Measurements from ENCODE around the gene DAB2IP. TPM values are rescaled to one million over a fixed set of nuclear protein-coding genes. Genes with fewer than 3 reads are reported as not detected.

DAB2IP gene
- total and polyA plus RNA-seq, 4 donors = 19.4 to 75.0 (median 28.7) TPM

GRCh38 chr9:121773954-121774714, 122.7 kb downstream of the DAB2IP start:
- peaks cover 15 to 67% (median 58%) of the 10 kb centered on the region in 4 donors for H3K36me3 ChIP-seq (ENCODE audit: control insufficient read depth in 4 of 4, insufficient read depth in 4 of 4, low read length in 4 of 4)
- DNase-seq (no peak), ATAC-seq (ENCODE audit: insufficient read depth, low FRiP score) (no peak)
- peaks cover 0 to 5% (median 0%) of the 10 kb centered on the region in 5 donors for H3K4me1 ChIP-seq (ENCODE audit: control insufficient read depth in 5 of 5, insufficient read depth in 5 of 5, low read length in 5 of 5)
- 94% methylated on average over 19 of the region's 19 CpGs for WGBS, 2 donors
- peaks cover 0 to 4% (median 3%) of the 10 kb centered on the region in 4 donors for H3K9me3 ChIP-seq (ENCODE audit: control insufficient read depth in 4 of 4, insufficient read depth in 3 of 4, low read length in 3 of 4)
- no peaks in the 10 kb centered on the region for H3K27me3 ChIP-seq (ENCODE audit: control insufficient read depth in 3 of 3, insufficient read depth in 3 of 3, low read length in 2 of 3)
- no peak for TF ChIP-seq CTCF (IDR thresholded peaks at IDR 0.05; ENCODE audit: control extremely low read depth, extremely low read depth)
- H3K9ac ChIP-seq (ENCODE audit: insufficient read depth in 1 of 2, low read length in 2 of 2) = no peak overlapping the region
- H3K27ac ChIP-seq (ENCODE audit: low read depth in 1 of 2, low read length in 1 of 2) = no peak overlapping the region
- no peak overlapping the region for H3K4me3 ChIP-seq

GRCh38 chr9:121774715-121775613, 123.5 kb downstream of the DAB2IP start:
- no peak for ATAC-seq (ENCODE audit: insufficient read depth, low FRiP score)
- no peak overlapping the region for H3K4me3 ChIP-seq
- H3K27ac ChIP-seq (ENCODE audit: low read depth in 1 of 2, low read length in 1 of 2) = no peak overlapping the region
- TF ChIP-seq CTCF (IDR thresholded peaks at IDR 0.05; ENCODE audit: control extremely low read depth, extremely low read depth) = no peak
- no peaks in the 10 kb centered on the region for H3K27me3 ChIP-seq (ENCODE audit: control insufficient read depth in 3 of 3, insufficient read depth in 3 of 3, low read length in 2 of 3)
- peaks cover 0 to 6% (median 0%) of the 10 kb centered on the region in 5 donors for H3K4me1 ChIP-seq (ENCODE audit: control insufficient read depth in 5 of 5, insufficient read depth in 5 of 5, low read length in 5 of 5)
- 92 to 93% methylated on average over 26 of the region's 26 CpGs for WGBS, 2 donors
- peaks cover 15 to 59% (median 52%) of the 10 kb centered on the region in 4 donors for H3K36me3 ChIP-seq (ENCODE audit: control insufficient read depth in 4 of 4, insufficient read depth in 4 of 4, low read length in 4 of 4)
- no peak overlapping the region for H3K9ac ChIP-seq (ENCODE audit: insufficient read depth in 1 of 2, low read length in 2 of 2)
- peaks cover 0 to 4% (median 3%) of the 10 kb centered on the region in 4 donors for H3K9me3 ChIP-seq (ENCODE audit: control insufficient read depth in 4 of 4, insufficient read depth in 3 of 4, low read length in 3 of 4)
- no peak for DNase-seq

- peak in 1 of 3 donors; percentile 6 for DNase-seq
- no peaks in the 10 kb centered on the region for H3K27me3 ChIP-seq (ENCODE audit: control insufficient read depth in 3 of 3, insufficient read depth in 3 of 3, low read length in 2 of 3)
- H3K27ac ChIP-seq (ENCODE audit: low read depth in 1 of 2, low read length in 1 of 2) = no peak overlapping the region
- 95 to 96% methylated on average over 23 of the region's 23 CpGs for WGBS, 2 donors
- no peak for ATAC-seq (ENCODE audit: insufficient read depth, low FRiP score)
- peaks cover 0 to 6% (median 0%) of the 10 kb centered on the region in 5 donors for H3K4me1 ChIP-seq (ENCODE audit: control insufficient read depth in 5 of 5, insufficient read depth in 5 of 5, low read length in 5 of 5)
- peaks cover 11 to 58% (median 47%) of the 10 kb centered on the region in 4 donors for H3K36me3 ChIP-seq (ENCODE audit: control insufficient read depth in 4 of 4, insufficient read depth in 4 of 4, low read length in 4 of 4)
- no peak overlapping the region for H3K4me3 ChIP-seq
- no peak for TF ChIP-seq CTCF (IDR thresholded peaks at IDR 0.05; ENCODE audit: control extremely low read depth, extremely low read depth)
- no peak overlapping the region for H3K9ac ChIP-seq (ENCODE audit: insufficient read depth in 1 of 2, low read length in 2 of 2)
- peaks cover 0 to 4% (median 3%) of the 10 kb centered on the region in 4 donors for H3K9me3 ChIP-seq (ENCODE audit: control insufficient read depth in 4 of 4, insufficient read depth in 3 of 4, low read length in 3 of 4)
Observed at GRCh38 chr9:121776001-121776738, 124.7 kb downstream of the DAB2IP start.
